GM10266 (cell line): ENCODE measurements around the gene SELENOT.
"Not testable (repeated sequence)": the region's sequence is repeated elsewhere in the genome, so short reads cannot be mapped to it uniquely, and the experiment has no call there.

Experiments used
- DNase-seq: peaks from one replicate; pipeline ENCODE4 v3.0.0; 2012; ENCODE audit errors: extremely low spot score
- CTCF ChIP-seq: IDR thresholded peaks from 2 replicates; pipeline ENCODE4 v1.5.1; 2012; ENCODE audit warnings: mild to moderate bottlenecking, low read depth; ENCODE audit not compliant: control insufficient read depth, insufficient read depth; ENCODE audit errors: missing control alignments

The SELENOT gene

GRCh38 chr3:150610785-150611184 is 7.7 kb downstream of the SELENOT start:
- no peak for TF ChIP-seq CTCF

GRCh38 chr3:150611666-150612065 is 8.5 kb downstream of the SELENOT start:
- TF ChIP-seq CTCF, result no peak

More at GRCh38 chr3:150610785-150611184, 7.7 kb downstream of the SELENOT start:
- DNase-seq, result no peak

GRCh38 chr3:150612494-150612893 is 9.4 kb downstream of the SELENOT start:
- no peak for TF ChIP-seq CTCF
- DNase-seq, result peak; percentile 25

More at GRCh38 chr3:150611666-150612065, 8.5 kb downstream of the SELENOT start:
- no peak for DNase-seq

- DNase-seq, result no peak
- TF ChIP-seq CTCF, result no peak
Measured at GRCh38 chr3:150613034-150613433, 9.9 kb downstream of the SELENOT start.

- TF ChIP-seq CTCF, result no peak
- DNase-seq, result no peak
Measured at GRCh38 chr3:150613709-150614480, 10.8 kb downstream of the SELENOT start.

GRCh38 chr3:150620002-150620689 is 17.0 kb downstream of the SELENOT start:
- DNase-seq, result no peak
- TF ChIP-seq CTCF, result no peak

- DNase-seq, result not testable (repeated sequence)
Measured at GRCh38 chr3:150622955-150623354, 19.8 kb downstream of the SELENOT start.
